HCT116 (cell line): ENCODE measurements around the gene TMED7. TPM values are rescaled to one million over a fixed set of nuclear protein-coding genes. Genes with fewer than 3 reads are reported as not detected.

Experiments used
- ATAC-seq: fragments of 200-7000 bp; cut with Tn5 transposase; 2 replicates; pipeline ENCODE4 v1.9.1; 2020; ENCODE audit warnings: mild to moderate bottlenecking, moderate library complexity
- BruUV-seq: library from RNA; stranded (reverse); fragments of 400-500 nt; replicated peaks from 2 replicates; lab custom pipeline; 2021; lab: Mats Ljungman, UMichigan
- CTCF ChIA-PET: fragments of 300-600 bp; sonication (Branson Sonifier 250); formaldehyde crosslinking; loops from one replicate; lab custom pipeline; 2021; ENCODE audit warnings: antibody characterized with exemption; lab: Charles Lee
- POLR2A ChIA-PET: fragments of 300-600, 350-600 bp; sonication (Branson Sonifier 250); formaldehyde crosslinking; loops from one replicate; lab custom pipeline; 2021; ENCODE audit warnings: antibody characterized with exemption; lab: Charles Lee
- RAD21 ChIA-PET, 2 experiments: fragments of 300-600 bp; sonication (Branson Sonifier 250); formaldehyde crosslinking; loops; one replicate each; lab custom pipeline; 2023; ENCODE audit warnings: low total read pairs in 2 of 2; ENCODE audit not compliant: uncharacterized antibody in 2 of 2, unreplicated experiment in 2 of 2, low non-redundant PET in 1 of 2; lab: Charles Lee
- DNase-seq: peaks from one replicate; pipeline ENCODE4 v3.0.0-alpha.2; 2010; ENCODE audit warnings: low read depth, low spot score
- H2AFZ ChIP-seq: fragments of 200-600 bp; shearing (Covaris generic), sonication (generic); 2 replicates; pipeline ENCODE4 v1.6.1; 2017; ENCODE audit warnings: low read depth, mixed run types, mixed read lengths, antibody characterized with exemption, low read length; ENCODE audit not compliant: poor library complexity, severe bottlenecking
- H3K27ac ChIP-seq: 2 replicates; pipeline ENCODE4 v1.5.1; 2012; ENCODE audit warnings: low read depth, low read length
- H3K27me3 ChIP-seq: fragments of 200-600 bp; sonication (generic); 2 replicates; pipeline ENCODE4 v1.6.1; 2016; ENCODE audit warnings: mixed run types, low read length, mixed read lengths; ENCODE audit not compliant: insufficient read depth
- H3K36me3 ChIP-seq, 2 experiments: fragments of 200-500 bp in 1 of 2; fragments of 200-600 bp in 1 of 2; sonication (Bioruptor generic) in 1 of 2; sonication (generic) in 1 of 2; 2 replicates each; pipeline versions ENCODE4 v1.5.1 to v1.6.1; 2014 to 2016; ENCODE audit warnings: low read length in 2 of 2, inconsistent platforms in 1 of 2, mixed read lengths in 1 of 2, mixed run types in 1 of 2; ENCODE audit not compliant: insufficient read depth in 2 of 2, control insufficient read depth in 1 of 2
- H3K4me1 ChIP-seq, 2 experiments: fragments of 200-600 bp in 1 of 2; sonication (generic) in 1 of 2; 2 replicates each; pipeline versions ENCODE4 v1.5.1 to v1.6.1; 2012 to 2017; ENCODE audit warnings: low read length in 2 of 2, inconsistent platforms in 1 of 2, mild to moderate bottlenecking in 1 of 2, mixed read lengths in 1 of 2, mixed run types in 1 of 2, moderate library complexity in 1 of 2; ENCODE audit not compliant: insufficient read depth in 2 of 2, control insufficient read depth in 1 of 2
- H3K4me2 ChIP-seq: fragments of 200-600 bp; sonication (generic); 2 replicates; pipeline ENCODE4 v1.6.1; 2017; ENCODE audit warnings: mixed run types, low read length, mixed read lengths
- H3K4me3 ChIP-seq, 2 experiments: fragments of 200-600 bp in 1 of 2; sonication (generic) in 1 of 2; replicated peaks in 1 of 2; 2 replicates each; pipeline ENCODE4 v1.5.1; 2011 to 2016; ENCODE audit warnings: low read length in 2 of 2, control low read depth in 1 of 2, low read depth in 1 of 2, mild to moderate bottlenecking in 1 of 2, mixed read lengths in 1 of 2, mixed run types in 1 of 2
- H3K79me2 ChIP-seq: fragments of 200-600 bp; sonication (generic); 2 replicates; pipeline ENCODE4 v1.6.1; 2017; ENCODE audit warnings: mild to moderate bottlenecking, mixed run types, low read length, moderate library complexity, mixed read lengths; ENCODE audit not compliant: insufficient read depth
- H3K9ac ChIP-seq: fragments of 200-600 bp; sonication (generic); 2 replicates; pipeline ENCODE4 v1.6.1; 2016; ENCODE audit warnings: low read length, mixed read lengths
- H3K9me2 ChIP-seq: fragments of 200-600 bp; sonication (generic), shearing (Covaris generic); 2 replicates; pipeline ENCODE4 v1.6.1; 2017; ENCODE audit warnings: mixed run types, mild to moderate bottlenecking, moderate library complexity; ENCODE audit not compliant: insufficient read depth
- H3K9me3 ChIP-seq, 2 experiments: fragments of 200-500 bp in 1 of 2; fragments of 200-600 bp in 1 of 2; sonication (Bioruptor generic) in 1 of 2; sonication (generic) in 1 of 2; 2 replicates each; pipeline ENCODE4 v1.6.1; 2014 to 2017; ENCODE audit warnings: low read length in 2 of 2, mixed read lengths in 2 of 2, inconsistent platforms in 1 of 2, low read depth in 1 of 2, mild to moderate bottlenecking in 1 of 2, mixed run types in 1 of 2, moderate library complexity in 1 of 2; ENCODE audit not compliant: control insufficient read depth in 1 of 2, insufficient read depth in 1 of 2
- H4K20me1 ChIP-seq: fragments of 200-600 bp; sonication (generic), shearing (Covaris generic); 2 replicates; pipeline ENCODE4 v1.6.1; 2017; ENCODE audit warnings: mixed run types, mild to moderate bottlenecking, moderate library complexity; ENCODE audit not compliant: insufficient read depth
- CBX3 ChIP-seq: IDR thresholded peaks from 2 replicates; pipeline ENCODE4 v1.6.1; 2012; ENCODE audit warnings: low read depth
- CEBPB ChIP-seq: IDR thresholded peaks from 2 replicates; pipeline ENCODE4 v1.6.1; 2012; ENCODE audit warnings: low read depth
- EGR1 ChIP-seq: IDR thresholded peaks from 2 replicates; pipeline ENCODE4 v1.6.1; 2012; ENCODE audit warnings: low read depth
- EZH2 ChIP-seq: fragments of 200-600 bp; sonication (generic); IDR thresholded peaks from 2 replicates; pipeline ENCODE4 v1.6.1; 2017; ENCODE audit warnings: antibody characterized with exemption, mixed run types
- JUND ChIP-seq: IDR thresholded peaks from 2 replicates; pipeline ENCODE4 v1.6.1; 2012
- POLR2A ChIP-seq: IDR thresholded peaks from 2 replicates; pipeline ENCODE4 v1.7.0; 2011; ENCODE audit warnings: borderline replicate concordance; ENCODE audit not compliant: insufficient read depth, insufficient read length; ENCODE audit errors: extremely low read depth
- POLR2AphosphoS5 ChIP-seq: IDR thresholded peaks from 2 replicates; pipeline ENCODE4 v1.6.1; 2011; ENCODE audit warnings: mild to moderate bottlenecking, low read depth, low read length, moderate library complexity
- RAD21 ChIP-seq: IDR thresholded peaks from 2 replicates; pipeline ENCODE4 v1.6.1; 2012; ENCODE audit warnings: low read depth, mild to moderate bottlenecking
- SIN3A ChIP-seq: IDR thresholded peaks from 2 replicates; pipeline ENCODE4 v1.6.1; 2012; ENCODE audit warnings: low read depth
- SP1 ChIP-seq: IDR thresholded peaks from 2 replicates; pipeline ENCODE4 v1.6.1; 2012; ENCODE audit warnings: low read depth
- SRF ChIP-seq: IDR thresholded peaks from 2 replicates; pipeline ENCODE4 v1.6.1; 2012; ENCODE audit warnings: low read depth
- TCF7L2 ChIP-seq: IDR thresholded peaks from 2 replicates; pipeline ENCODE4 v1.7.0; 2011; ENCODE audit warnings: borderline replicate concordance, inconsistent platforms; ENCODE audit not compliant: insufficient read depth, insufficient read length; ENCODE audit errors: extremely low read depth
- YY1 ChIP-seq: IDR thresholded peaks from 2 replicates; pipeline ENCODE4 v1.6.1; 2011; ENCODE audit warnings: low read length, low read depth, moderate library complexity, mild to moderate bottlenecking; ENCODE audit not compliant: insufficient replicate concordance; ENCODE audit errors: extremely low read depth
- ZFX ChIP-seq: fragments of 450-650 bp; IDR thresholded peaks from 2 replicates; pipeline ENCODE4 v1.6.1; 2017
- ZNF274 ChIP-seq: fragments of 200-500 bp; sonication (Bioruptor generic); IDR thresholded peaks from 2 replicates; pipeline ENCODE4 v1.6.1; 2014; ENCODE audit warnings: mild to moderate bottlenecking, low read depth, low read length, inconsistent platforms
- intact Hi-C: fragments of 100-400 bp; cut with micrococcal nuclease; formaldehyde crosslinking; loops from 2 replicates; pipeline ENCODE4 v1.10.0; 2022
- total RNA-seq: library from RNA; stranded (reverse); gene quantifications from one replicate; pipeline ENCODE4 v1.2.1, GENCODE V29; 2021; ENCODE audit not compliant: unreplicated experiment
- TF ChIP-seq, protein P1 (sequence below): IDR thresholded peaks from 2 replicates; pipeline ENCODE4 v1.6.1; 2012; ENCODE audit warnings: low read depth
- TF ChIP-seq, protein P2 (sequence below): IDR thresholded peaks from 2 replicates; pipeline ENCODE4 v1.6.1; 2011; ENCODE audit warnings: mild to moderate bottlenecking, low read length, moderate library complexity; ENCODE audit not compliant: insufficient replicate concordance; ENCODE audit errors: extremely low read depth
- TF ChIP-seq, protein P3 (sequence below), 3 experiments: fragments of 200-600 bp in 1 of 3; sonication (generic) in 1 of 3; IDR thresholded peaks in 2 of 3; conservative IDR thresholded peaks in 1 of 3; 2 replicates each; pipeline ENCODE4 v1.5.1; 2012 to 2017; ENCODE audit warnings: low read depth in 2 of 3, low read length in 2 of 3, antibody characterized with exemption in 1 of 3, borderline replicate concordance in 1 of 3, control low read depth in 1 of 3, mild to moderate bottlenecking in 1 of 3, mixed read lengths in 1 of 3, mixed run types in 1 of 3, moderate library complexity in 1 of 3; ENCODE audit not compliant: insufficient read depth in 1 of 3
- TF ChIP-seq, protein P4 (sequence below): IDR thresholded peaks from 2 replicates; pipeline ENCODE4 v1.6.1; 2012

The TMED7 gene
- total RNA-seq, 1 experiment from 2014 or later: 167 TPM

DNA sequence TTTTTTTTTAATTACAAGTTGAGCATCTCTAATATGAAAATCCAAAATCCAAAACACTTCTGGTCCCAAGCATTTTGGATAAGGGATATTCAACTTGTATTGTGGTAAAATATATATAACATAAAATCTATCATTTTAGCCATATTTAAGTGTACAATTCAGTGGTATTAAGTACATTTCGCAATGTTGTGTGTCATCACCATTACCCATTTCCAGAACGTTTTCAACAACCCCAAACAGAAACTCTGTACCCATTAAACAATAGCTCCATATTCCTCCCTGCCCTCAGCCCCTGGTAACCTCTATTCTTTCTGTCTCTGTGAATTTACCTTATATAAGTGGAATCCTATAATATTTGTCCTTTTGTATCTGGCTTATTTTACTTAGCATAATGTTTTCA lies 48.5 kb downstream of the TMED7 start:
- peaks cover 0 to 35% of the 10 kb centered on the region in 2 experiments; a peak in 3 of 4 replicates for H3K4me1 ChIP-seq
- H3K27me3 ChIP-seq: no peaks in the 10 kb centered on the region
- no peak overlapping the region for H3K27ac ChIP-seq
- no peaks in the 10 kb centered on the region for H3K9me3 ChIP-seq
- H3K4me3 ChIP-seq: no peak overlapping the region
- no TSS peak for BruUV-seq
- H3K9ac ChIP-seq: no peak overlapping the region
- TF ChIP-seq POLR2AphosphoS5 (no peak), JUND (no peak), YY1 (no peak), CBX3 (no peak), RAD21 (no peak), EZH2 (no peak), SIN3A (no peak), CEBPB (no peak), ZFX (no peak), TCF7L2 (no peak), EGR1 (no peak), ZNF274 (no peak), SRF (no peak), POLR2A (no peak), SP1 (no peak)
- TF ChIP-seq, protein P1, sequence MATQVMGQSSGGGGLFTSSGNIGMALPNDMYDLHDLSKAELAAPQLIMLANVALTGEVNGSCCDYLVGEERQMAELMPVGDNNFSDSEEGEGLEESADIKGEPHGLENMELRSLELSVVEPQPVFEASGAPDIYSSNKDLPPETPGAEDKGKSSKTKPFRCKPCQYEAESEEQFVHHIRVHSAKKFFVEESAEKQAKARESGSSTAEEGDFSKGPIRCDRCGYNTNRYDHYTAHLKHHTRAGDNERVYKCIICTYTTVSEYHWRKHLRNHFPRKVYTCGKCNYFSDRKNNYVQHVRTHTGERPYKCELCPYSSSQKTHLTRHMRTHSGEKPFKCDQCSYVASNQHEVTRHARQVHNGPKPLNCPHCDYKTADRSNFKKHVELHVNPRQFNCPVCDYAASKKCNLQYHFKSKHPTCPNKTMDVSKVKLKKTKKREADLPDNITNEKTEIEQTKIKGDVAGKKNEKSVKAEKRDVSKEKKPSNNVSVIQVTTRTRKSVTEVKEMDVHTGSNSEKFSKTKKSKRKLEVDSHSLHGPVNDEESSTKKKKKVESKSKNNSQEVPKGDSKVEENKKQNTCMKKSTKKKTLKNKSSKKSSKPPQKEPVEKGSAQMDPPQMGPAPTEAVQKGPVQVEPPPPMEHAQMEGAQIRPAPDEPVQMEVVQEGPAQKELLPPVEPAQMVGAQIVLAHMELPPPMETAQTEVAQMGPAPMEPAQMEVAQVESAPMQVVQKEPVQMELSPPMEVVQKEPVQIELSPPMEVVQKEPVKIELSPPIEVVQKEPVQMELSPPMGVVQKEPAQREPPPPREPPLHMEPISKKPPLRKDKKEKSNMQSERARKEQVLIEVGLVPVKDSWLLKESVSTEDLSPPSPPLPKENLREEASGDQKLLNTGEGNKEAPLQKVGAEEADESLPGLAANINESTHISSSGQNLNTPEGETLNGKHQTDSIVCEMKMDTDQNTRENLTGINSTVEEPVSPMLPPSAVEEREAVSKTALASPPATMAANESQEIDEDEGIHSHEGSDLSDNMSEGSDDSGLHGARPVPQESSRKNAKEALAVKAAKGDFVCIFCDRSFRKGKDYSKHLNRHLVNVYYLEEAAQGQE: no peak
- TF ChIP-seq, protein P2, sequence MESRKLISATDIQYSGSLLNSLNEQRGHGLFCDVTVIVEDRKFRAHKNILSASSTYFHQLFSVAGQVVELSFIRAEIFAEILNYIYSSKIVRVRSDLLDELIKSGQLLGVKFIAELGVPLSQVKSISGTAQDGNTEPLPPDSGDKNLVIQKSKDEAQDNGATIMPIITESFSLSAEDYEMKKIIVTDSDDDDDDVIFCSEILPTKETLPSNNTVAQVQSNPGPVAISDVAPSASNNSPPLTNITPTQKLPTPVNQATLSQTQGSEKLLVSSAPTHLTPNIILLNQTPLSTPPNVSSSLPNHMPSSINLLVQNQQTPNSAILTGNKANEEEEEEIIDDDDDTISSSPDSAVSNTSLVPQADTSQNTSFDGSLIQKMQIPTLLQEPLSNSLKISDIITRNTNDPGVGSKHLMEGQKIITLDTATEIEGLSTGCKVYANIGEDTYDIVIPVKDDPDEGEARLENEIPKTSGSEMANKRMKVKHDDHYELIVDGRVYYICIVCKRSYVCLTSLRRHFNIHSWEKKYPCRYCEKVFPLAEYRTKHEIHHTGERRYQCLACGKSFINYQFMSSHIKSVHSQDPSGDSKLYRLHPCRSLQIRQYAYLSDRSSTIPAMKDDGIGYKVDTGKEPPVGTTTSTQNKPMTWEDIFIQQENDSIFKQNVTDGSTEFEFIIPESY: no peak
- TF ChIP-seq, protein P3, sequence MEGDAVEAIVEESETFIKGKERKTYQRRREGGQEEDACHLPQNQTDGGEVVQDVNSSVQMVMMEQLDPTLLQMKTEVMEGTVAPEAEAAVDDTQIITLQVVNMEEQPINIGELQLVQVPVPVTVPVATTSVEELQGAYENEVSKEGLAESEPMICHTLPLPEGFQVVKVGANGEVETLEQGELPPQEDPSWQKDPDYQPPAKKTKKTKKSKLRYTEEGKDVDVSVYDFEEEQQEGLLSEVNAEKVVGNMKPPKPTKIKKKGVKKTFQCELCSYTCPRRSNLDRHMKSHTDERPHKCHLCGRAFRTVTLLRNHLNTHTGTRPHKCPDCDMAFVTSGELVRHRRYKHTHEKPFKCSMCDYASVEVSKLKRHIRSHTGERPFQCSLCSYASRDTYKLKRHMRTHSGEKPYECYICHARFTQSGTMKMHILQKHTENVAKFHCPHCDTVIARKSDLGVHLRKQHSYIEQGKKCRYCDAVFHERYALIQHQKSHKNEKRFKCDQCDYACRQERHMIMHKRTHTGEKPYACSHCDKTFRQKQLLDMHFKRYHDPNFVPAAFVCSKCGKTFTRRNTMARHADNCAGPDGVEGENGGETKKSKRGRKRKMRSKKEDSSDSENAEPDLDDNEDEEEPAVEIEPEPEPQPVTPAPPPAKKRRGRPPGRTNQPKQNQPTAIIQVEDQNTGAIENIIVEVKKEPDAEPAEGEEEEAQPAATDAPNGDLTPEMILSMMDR (IDR thresholded peaks at IDR 0.05 in 2 of 3, conservative IDR thresholded peaks at IDR 0.05 in 1 of 3; ENCODE audit: borderline replicate concordance in 1 of 3, insufficient read depth in 1 of 3, low read depth in 2 of 3, low read length in 2 of 3): no peak
- TF ChIP-seq, protein P4, sequence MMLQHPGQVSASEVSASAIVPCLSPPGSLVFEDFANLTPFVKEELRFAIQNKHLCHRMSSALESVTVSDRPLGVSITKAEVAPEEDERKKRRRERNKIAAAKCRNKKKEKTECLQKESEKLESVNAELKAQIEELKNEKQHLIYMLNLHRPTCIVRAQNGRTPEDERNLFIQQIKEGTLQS: no peak
- no peak overlapping the region for H2AFZ ChIP-seq
- no peaks in the 10 kb centered on the region for H4K20me1 ChIP-seq
- CTCF ChIA-PET: interaction anchor here (0.6 kb wide), 1 partner anchor 221 kb away, joined by 4 read pairs; no protein-coding TSS in a partner anchor
- H3K4me2 ChIP-seq: no peak overlapping the region
- H3K79me2 ChIP-seq: no peaks in the 10 kb centered on the region
- POLR2A ChIA-PET: no interaction called here
- intact Hi-C loops: no loop called here
- no peak for DNase-seq
- RAD21 ChIA-PET: no interaction called here
- ATAC-seq: no peak
- no peaks in the 10 kb centered on the region for H3K36me3 ChIP-seq
- no peaks in the 10 kb centered on the region for H3K9me2 ChIP-seq
